ENCODE data around the gene MFSD11.
A peak's percentile ranks its signal among the peaks of the same experiment; 100 is the strongest.
"Not testable (repeated sequence)": the region's sequence is repeated elsewhere in the genome, so short reads cannot be mapped to it uniquely, and the experiment has no call there.

MFSD11 gene

GRCh38 chr17:76720211-76720610, 17.7 kb upstream of the MFSD11 start:
- Histone ChIP-seq H3K36me3 (ENCODE audit: insufficient read depth, low read length) (peaks cover 84% of the 10 kb centered on the region), H3K27ac (ENCODE audit: low read depth, low read length) (no peak overlapping the region), H3K4me1 (ENCODE audit: insufficient read depth, low read length) (no peaks in the 10 kb centered on the region), H3K27me3 (ENCODE audit: insufficient read depth, low read length) (no peaks in the 10 kb centered on the region), H3K9ac (ENCODE audit: low read depth, low read length) (no peak overlapping the region), H3K9me3 (ENCODE audit: insufficient read depth, low read depth, low read length) (no peaks in the 10 kb centered on the region), H3K4me3 (ENCODE audit: low read length) (no peak overlapping the region)
- 92% methylated on average over 9 of the region's 9 CpGs for WGBS

- Histone ChIP-seq H3K27ac (ENCODE audit: low read depth, low read length) (no peak overlapping the region), H3K27me3 (ENCODE audit: insufficient read depth, low read length) (no peaks in the 10 kb centered on the region), H3K9me3 (ENCODE audit: insufficient read depth, low read depth, low read length) (no peaks in the 10 kb centered on the region), H3K4me3 (ENCODE audit: low read length) (no peak overlapping the region), H3K36me3 (ENCODE audit: insufficient read depth, low read length) (peaks cover 80% of the 10 kb centered on the region), H3K4me1 (ENCODE audit: insufficient read depth, low read length) (peaks cover 4% of the 10 kb centered on the region; the same call in 1 of the 2 replicates), H3K9ac (ENCODE audit: low read depth, low read length) (no peak overlapping the region)
- WGBS, result 95% methylated on average over 9 of the region's 9 CpGs
Measured at GRCh38 chr17:76720941-76721340, 17.0 kb upstream of the MFSD11 start.

GRCh38 chr17:76721463-76721862, 16.5 kb upstream of the MFSD11 start:
- Histone ChIP-seq H3K27ac (ENCODE audit: low read depth, low read length) (no peak overlapping the region), H3K27me3 (ENCODE audit: insufficient read depth, low read length) (no peaks in the 10 kb centered on the region), H3K4me1 (ENCODE audit: insufficient read depth, low read length) (peaks cover 4% of the 10 kb centered on the region; the same call in 1 of the 2 replicates), H3K4me3 (ENCODE audit: low read length) (no peak overlapping the region), H3K9me3 (ENCODE audit: insufficient read depth, low read depth, low read length) (no peaks in the 10 kb centered on the region), H3K9ac (ENCODE audit: low read depth, low read length) (no peak overlapping the region), H3K36me3 (ENCODE audit: insufficient read depth, low read length) (peaks cover 75% of the 10 kb centered on the region)
- 94% methylated on average over 10 of the region's 10 CpGs for WGBS

GRCh38 chr17:76722279-76722678, 15.6 kb upstream of the MFSD11 start:
- Histone ChIP-seq H3K4me3 (ENCODE audit: low read length) (no peak overlapping the region), H3K27me3 (ENCODE audit: insufficient read depth, low read length) (no peaks in the 10 kb centered on the region), H3K27ac (ENCODE audit: low read depth, low read length) (no peak overlapping the region), H3K9ac (ENCODE audit: low read depth, low read length) (no peak overlapping the region), H3K4me1 (ENCODE audit: insufficient read depth, low read length) (peaks cover 4% of the 10 kb centered on the region; the same call in 1 of the 2 replicates), H3K36me3 (ENCODE audit: insufficient read depth, low read length) (peaks cover 67% of the 10 kb centered on the region), H3K9me3 (ENCODE audit: insufficient read depth, low read depth, low read length) (no peaks in the 10 kb centered on the region)
- 96% methylated on average over 8 of the region's 8 CpGs for WGBS

- H3K27ac ChIP-seq (ENCODE audit: low read depth, low read length); H3K9ac ChIP-seq (ENCODE audit: low read depth, low read length); H3K9me3 ChIP-seq (ENCODE audit: insufficient read depth, low read depth, low read length); H3K27me3 ChIP-seq (ENCODE audit: insufficient read depth, low read length); H3K4me3 ChIP-seq (ENCODE audit: low read length): not testable (repeated sequence)
- peaks cover 63% of the 10 kb centered on the region for H3K36me3 ChIP-seq (ENCODE audit: insufficient read depth, low read length)
- WGBS, result 95% methylated on average over 8 of the region's 8 CpGs
- peaks cover 11% of the 10 kb centered on the region for H3K4me1 ChIP-seq (ENCODE audit: insufficient read depth, low read length)
Measured at GRCh38 chr17:76722977-76723376, 14.9 kb upstream of the MFSD11 start.

GRCh38 chr17:76723812-76724211, 14.1 kb upstream of the MFSD11 start:
- H3K9me3 ChIP-seq (ENCODE audit: insufficient read depth, low read depth, low read length), result no peaks in the 10 kb centered on the region
- H3K36me3 ChIP-seq (ENCODE audit: insufficient read depth, low read length), result peaks cover 54% of the 10 kb centered on the region
- no peaks in the 10 kb centered on the region for H3K27me3 ChIP-seq (ENCODE audit: insufficient read depth, low read length)
- H3K9ac ChIP-seq (ENCODE audit: low read depth, low read length), result no peak overlapping the region
- H3K27ac ChIP-seq (ENCODE audit: low read depth, low read length), result no peak overlapping the region
- H3K4me1 ChIP-seq (ENCODE audit: insufficient read depth, low read length), result peaks cover 11% of the 10 kb centered on the region
- H3K4me3 ChIP-seq (ENCODE audit: low read length), result no peak overlapping the region
- WGBS, result 95% methylated on average over 9 of the region's 9 CpGs

- Histone ChIP-seq H3K4me1 (ENCODE audit: insufficient read depth, low read length) (peaks cover 11% of the 10 kb centered on the region), H3K4me3 (ENCODE audit: low read length) (peak overlapping the region; percentile 92), H3K27me3 (ENCODE audit: insufficient read depth, low read length) (no peaks in the 10 kb centered on the region), H3K9ac (ENCODE audit: low read depth, low read length) (peak overlapping the region; percentile 73), H3K27ac (ENCODE audit: low read depth, low read length) (peak overlapping the region; percentile 94), H3K9me3 (ENCODE audit: insufficient read depth, low read depth, low read length) (no peaks in the 10 kb centered on the region), H3K36me3 (ENCODE audit: insufficient read depth, low read length) (peaks cover 40% of the 10 kb centered on the region)
- 16% methylated on average over 38 of the region's 38 CpGs for WGBS
Measured at GRCh38 chr17:76725580-76726230, 12.2 kb upstream of the MFSD11 start.

GRCh38 chr17:76726231-76726775, 11.6 kb upstream of the MFSD11 start, which contains the start of gene JMJD6:
Gene JMJD6, minus strand, starts transcription at chr17:76726606. Its CDS starts 131 bp downstream, at chr17:76726475.
- Histone ChIP-seq H3K4me1 (ENCODE audit: insufficient read depth, low read length) (peaks cover 11% of the 10 kb centered on the region), H3K27me3 (ENCODE audit: insufficient read depth, low read length) (no peaks in the 10 kb centered on the region), H3K9me3 (ENCODE audit: insufficient read depth, low read depth, low read length) (no peaks in the 10 kb centered on the region), H3K9ac (ENCODE audit: low read depth, low read length) (peak within 1 kb of the TSS; percentile 96), H3K27ac (ENCODE audit: low read depth, low read length) (peak within 1 kb of the TSS; percentile 94), H3K36me3 (ENCODE audit: insufficient read depth, low read length) (peaks cover 37% of the 10 kb centered on the region), H3K4me3 (ENCODE audit: low read length) (peak within 1 kb of the TSS; percentile 92)
- WGBS, result under 1% methylated on average over 60 of the region's 60 CpGs

- Histone ChIP-seq H3K9me3 (ENCODE audit: insufficient read depth, low read depth, low read length) (no peaks in the 10 kb centered on the region), H3K4me3 (ENCODE audit: low read length) (peak within 1 kb of the TSS; percentile 92), H3K36me3 (ENCODE audit: insufficient read depth, low read length) (peaks cover 36% of the 10 kb centered on the region), H3K27me3 (ENCODE audit: insufficient read depth, low read length) (no peaks in the 10 kb centered on the region), H3K9ac (ENCODE audit: low read depth, low read length) (peak within 1 kb of the TSS; percentile 96), H3K4me1 (ENCODE audit: insufficient read depth, low read length) (peaks cover 11% of the 10 kb centered on the region), H3K27ac (ENCODE audit: low read depth, low read length) (peak within 1 kb of the TSS; percentile 94)
- WGBS, result 4% methylated on average over 71 of the region's 71 CpGs
Measured at GRCh38 chr17:76726776-76727718, 10.9 kb upstream of the MFSD11 start, which contains the start of gene METTL23. Gene METTL23, plus strand, starts transcription at chr17:76726839. Its CDS starts 2,872 bp downstream, at chr17:76729711.

- 88% methylated on average over 17 of the region's 18 CpGs for WGBS
- H3K4me1 ChIP-seq (ENCODE audit: insufficient read depth, low read length), result peaks cover 11% of the 10 kb centered on the region
Measured at GRCh38 chr17:76727745-76728456, 10.0 kb upstream of the MFSD11 start.

More at GRCh38 chr17:76727745-76728456, 10.0 kb upstream of the MFSD11 start:
- peak overlapping the region; percentile 96; the same call in 1 of the 2 replicates for H3K9ac ChIP-seq (ENCODE audit: low read depth, low read length)
- H3K36me3 ChIP-seq (ENCODE audit: insufficient read depth, low read length), result peaks cover 39% of the 10 kb centered on the region
- no peaks in the 10 kb centered on the region for H3K9me3 ChIP-seq (ENCODE audit: insufficient read depth, low read depth, low read length)
- H3K27ac ChIP-seq (ENCODE audit: low read depth, low read length), result no peak overlapping the region
- H3K4me3 ChIP-seq (ENCODE audit: low read length), result peak overlapping the region; percentile 92
- H3K27me3 ChIP-seq (ENCODE audit: insufficient read depth, low read length), result no peaks in the 10 kb centered on the region
